ENCODE results near the gene CNTNAP2.

CNTNAP2 gene

GRCh38 chr7:146405737-146406136 is 289.1 kb downstream of the CNTNAP2 start:
- no peak overlapping the region for H3K27ac ChIP-seq
- DNase-seq (ENCODE audit: low read depth, low spot score): no peak

GRCh38 chr7:146411975-146412374 is 295.4 kb downstream of the CNTNAP2 start:
- DNase-seq (ENCODE audit: low read depth, low spot score): no peak
- H3K27ac ChIP-seq: no peak overlapping the region

GRCh38 chr7:146412781-146413180 is 296.2 kb downstream of the CNTNAP2 start:
- no peak for DNase-seq (ENCODE audit: low read depth, low spot score)
- no peak overlapping the region for H3K27ac ChIP-seq

GRCh38 chr7:146414373-146414772 is 297.8 kb downstream of the CNTNAP2 start:
- no peak for DNase-seq (ENCODE audit: low read depth, low spot score)
- no peak overlapping the region for H3K27ac ChIP-seq

- no peak for DNase-seq (ENCODE audit: low read depth, low spot score)
- no peak overlapping the region for H3K27ac ChIP-seq
Measured at GRCh38 chr7:146414937-146415336, 298.3 kb downstream of the CNTNAP2 start.

- no peak for DNase-seq (ENCODE audit: low read depth, low spot score)
- H3K27ac ChIP-seq: no peak overlapping the region
Measured at GRCh38 chr7:146417176-146417575, 300.6 kb downstream of the CNTNAP2 start.

- no peak for DNase-seq (ENCODE audit: low read depth, low spot score)
- no peak overlapping the region for H3K27ac ChIP-seq
Measured at GRCh38 chr7:146423446-146423845, 306.8 kb downstream of the CNTNAP2 start.

- H3K27ac ChIP-seq: no peak overlapping the region
Measured at GRCh38 chr7:146424084-146424483, 307.5 kb downstream of the CNTNAP2 start.

GRCh38 chr7:146433501-146433900 is 316.9 kb downstream of the CNTNAP2 start:
- H3K27ac ChIP-seq: no peak overlapping the region
- no peak for DNase-seq (ENCODE audit: low read depth, low spot score)

More at GRCh38 chr7:146424084-146424483, 307.5 kb downstream of the CNTNAP2 start:
- DNase-seq (ENCODE audit: low read depth, low spot score): no peak

- no peak for DNase-seq (ENCODE audit: low read depth, low spot score)
- H3K27ac ChIP-seq: no peak overlapping the region
Measured at GRCh38 chr7:146443102-146443501, 326.5 kb downstream of the CNTNAP2 start.

- DNase-seq (ENCODE audit: low read depth, low spot score): no peak
- H3K27ac ChIP-seq: no peak overlapping the region
Measured at GRCh38 chr7:146449625-146450024, 333.0 kb downstream of the CNTNAP2 start.

DNA sequence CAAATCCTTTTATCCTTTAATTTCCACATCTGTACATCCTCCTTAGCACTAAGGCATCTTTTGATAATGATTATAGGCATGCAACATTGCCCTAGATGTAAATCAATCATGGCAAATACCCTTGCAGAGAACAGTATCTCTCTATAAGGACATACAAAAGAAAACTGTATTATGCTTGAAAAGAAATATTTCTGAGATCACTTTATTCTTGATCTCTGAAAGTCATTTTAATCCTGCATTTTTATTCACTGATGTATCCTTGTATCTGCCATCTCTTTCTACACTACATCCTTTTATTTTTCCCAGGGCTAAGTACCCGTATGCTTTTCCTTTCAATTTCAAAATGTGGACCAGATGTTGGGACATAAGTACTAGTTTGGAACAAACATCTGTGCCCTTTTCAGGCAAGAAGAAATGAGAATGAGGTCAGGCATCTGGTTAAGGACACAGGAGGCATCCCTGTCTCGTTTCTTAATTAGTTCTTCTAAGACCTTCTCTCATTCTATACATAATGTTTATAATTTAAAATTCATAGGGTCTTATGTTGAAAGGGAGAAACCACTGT is 338.6 kb downstream of the CNTNAP2 start:
- DNase-seq (ENCODE audit: low read depth, low spot score): no peak
- no peak overlapping the region for H3K27ac ChIP-seq

DNA sequence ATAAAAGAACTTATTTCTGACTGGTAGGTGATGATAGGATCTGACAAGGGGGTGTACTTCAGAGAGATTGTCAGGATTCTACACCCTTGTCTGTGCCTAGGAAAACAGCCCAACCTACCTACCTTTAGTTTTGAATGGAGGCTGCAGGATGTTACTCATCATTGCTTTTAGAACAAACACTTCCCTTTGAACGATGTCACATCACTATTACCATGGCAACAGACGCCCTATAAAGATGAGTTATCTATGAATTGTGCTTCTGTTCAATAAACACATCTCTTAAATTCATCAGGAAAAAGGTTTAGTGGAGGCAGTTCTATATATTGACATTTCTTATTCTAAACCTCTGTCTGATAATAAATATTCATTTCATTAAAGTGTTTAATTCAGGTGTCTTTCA is 362.4 kb downstream of the CNTNAP2 start:
- DNase-seq (ENCODE audit: low read depth, low spot score): no peak
- H3K27ac ChIP-seq: no peak overlapping the region

GRCh38 chr7:146486519-146486918 is 369.9 kb downstream of the CNTNAP2 start:
- no peak overlapping the region for H3K27ac ChIP-seq
- no peak for DNase-seq (ENCODE audit: low read depth, low spot score)

- no peak overlapping the region for H3K27ac ChIP-seq
- no peak for DNase-seq (ENCODE audit: low read depth, low spot score)
Measured at GRCh38 chr7:146492017-146492416, 375.4 kb downstream of the CNTNAP2 start.

DNA sequence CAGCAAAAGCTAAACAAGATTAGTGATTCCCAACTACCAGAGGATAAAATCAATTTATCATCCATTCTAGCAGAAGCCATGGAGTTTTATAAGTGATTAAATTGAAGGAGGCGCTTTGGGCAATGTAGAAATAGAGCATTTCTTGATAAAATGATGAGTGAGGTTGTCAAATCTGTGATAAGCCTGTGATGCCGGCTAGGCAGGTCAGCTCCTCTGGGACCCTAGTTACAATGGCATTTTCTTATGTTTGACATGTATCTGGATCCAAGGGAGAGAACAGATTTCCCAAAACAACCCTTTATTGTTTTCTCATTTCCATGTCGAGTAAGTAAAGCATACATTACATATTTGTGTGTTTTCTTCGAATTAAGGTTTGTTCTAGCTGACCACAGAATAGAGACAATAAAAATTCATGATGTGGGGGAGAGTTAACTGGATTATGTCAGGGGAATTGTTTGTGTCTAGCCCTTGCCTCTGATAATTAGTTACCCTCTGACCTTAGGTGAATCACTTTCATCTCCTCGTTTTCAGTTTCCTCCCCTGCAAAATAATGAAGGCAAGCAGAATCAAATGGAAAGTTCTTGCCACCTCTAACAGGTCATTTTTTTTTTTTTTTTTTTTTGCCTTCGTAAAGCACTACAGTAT is 378.5 kb downstream of the CNTNAP2 start:
- H3K27ac ChIP-seq: no peak overlapping the region
- no peak for DNase-seq (ENCODE audit: low read depth, low spot score)

DNA sequence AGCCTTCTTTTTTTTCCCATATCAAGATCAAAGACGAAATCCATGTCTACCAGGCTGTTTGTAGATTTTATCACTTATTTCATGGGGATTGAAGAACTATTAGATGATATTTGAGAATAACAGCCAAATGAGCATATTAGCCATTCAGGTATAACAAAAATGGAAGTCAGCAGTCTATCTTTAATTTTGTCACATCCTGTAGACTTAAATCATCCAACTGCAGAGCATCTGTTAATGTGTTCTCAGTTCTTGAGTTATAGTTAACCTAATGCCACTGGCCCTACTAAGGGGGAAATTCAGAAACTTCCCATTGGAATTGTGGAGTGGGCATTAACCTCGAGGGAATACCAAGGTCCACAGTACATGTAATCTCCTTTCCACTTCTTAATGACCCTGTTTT is 380.1 kb downstream of the CNTNAP2 start:
- H3K27ac ChIP-seq: no peak overlapping the region
- DNase-seq (ENCODE audit: low read depth, low spot score): no peak

DNA sequence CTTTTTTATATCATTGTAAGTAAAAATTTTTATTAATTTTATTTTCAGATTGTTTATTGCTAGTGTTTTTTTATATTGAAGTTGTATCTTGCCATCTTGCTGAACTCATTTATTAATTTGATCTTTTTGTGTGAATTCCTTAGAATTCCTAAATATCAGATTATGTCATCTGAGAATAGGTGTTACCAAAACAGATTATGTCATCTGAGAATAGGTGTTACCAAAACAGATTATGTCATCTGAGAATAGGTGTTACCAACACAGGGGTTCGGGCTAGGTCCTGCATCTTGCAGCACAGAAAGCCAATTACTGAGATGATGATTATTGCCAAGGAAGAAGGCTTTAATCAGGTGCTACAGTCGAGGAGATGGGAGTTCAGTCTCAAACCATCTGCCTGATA is 383.4 kb downstream of the CNTNAP2 start:
- DNase-seq (ENCODE audit: low read depth, low spot score): no peak
- no peak overlapping the region for H3K27ac ChIP-seq

- DNase-seq (ENCODE audit: low read depth, low spot score): no peak
- no peak overlapping the region for H3K27ac ChIP-seq
Measured at GRCh38 chr7:146503844-146504243, 387.2 kb downstream of the CNTNAP2 start.

GRCh38 chr7:146510088-146510680 is 393.6 kb downstream of the CNTNAP2 start:
- no peak for DNase-seq (ENCODE audit: low read depth, low spot score)
- H3K27ac ChIP-seq: no peak overlapping the region

DNA sequence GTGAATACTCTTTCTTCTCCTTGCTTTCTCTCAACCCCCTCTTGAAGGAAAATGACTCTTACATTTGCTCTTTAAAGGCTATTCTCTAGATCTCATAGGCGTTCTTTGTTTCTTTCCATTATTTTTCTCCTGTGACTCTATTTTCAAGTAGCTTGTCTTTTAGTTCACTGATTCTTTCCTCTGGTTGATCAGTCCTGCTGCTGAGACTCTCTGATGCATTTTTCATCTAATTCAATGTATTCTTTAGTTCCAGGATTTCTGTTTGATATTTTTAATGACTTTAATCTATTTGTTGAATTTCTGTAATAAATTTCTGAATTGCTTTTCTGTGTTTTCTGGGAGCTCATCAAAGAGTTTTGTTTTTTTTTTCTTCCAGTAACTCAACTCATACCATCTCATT is 397.7 kb downstream of the CNTNAP2 start:
- no peak overlapping the region for H3K27ac ChIP-seq
- no peak for DNase-seq (ENCODE audit: low read depth, low spot score)

- no peak for DNase-seq (ENCODE audit: low read depth, low spot score)
Measured at GRCh38 chr7:146528581-146528980, 412.0 kb downstream of the CNTNAP2 start.

More at GRCh38 chr7:146528581-146528980, 412.0 kb downstream of the CNTNAP2 start:
- H3K27ac ChIP-seq: no peak overlapping the region
